Activated CD8-positive, alpha-beta memory T cell treated with anti-CD3 and anti-CD28 coated beads, Interleukin-2, amount 50 U/mL, for 48 hours (primary cell): ENCODE measurements around the gene HYAL2.

Source experiments
- DNase-seq: peaks from one replicate; pipeline ENCODE4 v3.0.0-alpha.2; 2020

The HYAL2 gene

DNA sequence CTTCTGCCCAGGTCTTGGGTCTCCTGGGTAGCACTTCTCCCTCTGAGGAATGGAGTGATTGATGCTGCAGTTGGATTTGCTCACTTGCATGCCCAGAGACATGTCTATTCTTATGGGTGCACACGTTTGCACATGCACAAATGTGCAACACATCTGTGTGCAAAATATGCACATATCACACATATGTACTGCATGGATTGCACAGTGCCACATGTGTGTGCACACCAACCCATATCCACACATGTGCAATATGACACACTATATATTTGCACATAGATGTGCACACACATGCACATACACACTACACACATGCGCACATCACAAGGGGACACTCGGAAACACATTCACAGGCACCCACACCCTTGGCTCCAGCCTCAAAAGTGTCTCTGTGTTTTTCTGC, 54.3 kb downstream of the HYAL2 start:
- no peak for DNase-seq
